ENCODE measurements around the gene PSMC6.
A peak's percentile ranks its signal among the peaks of the same experiment; 100 is the strongest.

The PSMC6 gene

DNA sequence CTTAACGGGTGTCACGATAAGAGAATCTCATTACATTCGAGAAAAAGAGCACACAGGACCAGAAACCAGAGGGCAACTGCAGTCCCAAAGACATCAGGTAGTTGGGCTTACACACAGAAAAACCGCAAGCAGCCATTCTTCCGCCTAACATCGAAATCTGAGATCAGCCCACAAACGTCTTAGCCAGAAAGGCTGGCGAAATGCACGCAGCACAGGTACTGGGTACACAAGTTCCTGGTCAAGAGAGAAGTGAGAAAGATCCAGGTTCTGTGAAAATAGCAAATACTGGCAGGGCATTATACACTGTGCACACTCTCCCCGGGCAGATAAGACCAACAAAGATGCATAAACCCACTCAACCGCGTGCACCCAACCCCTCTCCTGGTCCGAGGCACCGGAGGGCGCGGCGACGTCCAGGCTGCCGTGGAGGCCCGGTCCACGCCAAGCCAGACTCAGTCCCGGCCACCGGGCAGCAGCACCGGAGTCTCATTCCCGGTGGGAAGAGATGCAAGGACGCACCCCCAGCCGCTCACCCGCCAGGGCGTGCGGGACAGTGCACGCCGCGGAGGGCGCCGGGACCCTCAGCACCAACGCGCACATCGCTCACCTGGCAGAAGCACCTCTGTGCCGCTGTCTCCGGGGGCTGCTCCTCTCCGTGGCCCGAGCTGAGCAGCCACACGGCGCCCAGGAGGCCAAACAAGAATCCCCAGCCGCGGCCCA lies 12.1 kb upstream of the PSMC6 start:
- TF ChIP-seq, protein P1, sequence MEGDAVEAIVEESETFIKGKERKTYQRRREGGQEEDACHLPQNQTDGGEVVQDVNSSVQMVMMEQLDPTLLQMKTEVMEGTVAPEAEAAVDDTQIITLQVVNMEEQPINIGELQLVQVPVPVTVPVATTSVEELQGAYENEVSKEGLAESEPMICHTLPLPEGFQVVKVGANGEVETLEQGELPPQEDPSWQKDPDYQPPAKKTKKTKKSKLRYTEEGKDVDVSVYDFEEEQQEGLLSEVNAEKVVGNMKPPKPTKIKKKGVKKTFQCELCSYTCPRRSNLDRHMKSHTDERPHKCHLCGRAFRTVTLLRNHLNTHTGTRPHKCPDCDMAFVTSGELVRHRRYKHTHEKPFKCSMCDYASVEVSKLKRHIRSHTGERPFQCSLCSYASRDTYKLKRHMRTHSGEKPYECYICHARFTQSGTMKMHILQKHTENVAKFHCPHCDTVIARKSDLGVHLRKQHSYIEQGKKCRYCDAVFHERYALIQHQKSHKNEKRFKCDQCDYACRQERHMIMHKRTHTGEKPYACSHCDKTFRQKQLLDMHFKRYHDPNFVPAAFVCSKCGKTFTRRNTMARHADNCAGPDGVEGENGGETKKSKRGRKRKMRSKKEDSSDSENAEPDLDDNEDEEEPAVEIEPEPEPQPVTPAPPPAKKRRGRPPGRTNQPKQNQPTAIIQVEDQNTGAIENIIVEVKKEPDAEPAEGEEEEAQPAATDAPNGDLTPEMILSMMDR (IDR thresholded peaks at IDR 0.05; ENCODE audit: insufficient read depth, low read depth, low read length, missing control alignments) = no peak
- peak; percentile 71 for DNase-seq (ENCODE audit: low read depth)
- H3K4me3 ChIP-seq (ENCODE audit: low read length) = peak overlapping the region; percentile 94

DNA sequence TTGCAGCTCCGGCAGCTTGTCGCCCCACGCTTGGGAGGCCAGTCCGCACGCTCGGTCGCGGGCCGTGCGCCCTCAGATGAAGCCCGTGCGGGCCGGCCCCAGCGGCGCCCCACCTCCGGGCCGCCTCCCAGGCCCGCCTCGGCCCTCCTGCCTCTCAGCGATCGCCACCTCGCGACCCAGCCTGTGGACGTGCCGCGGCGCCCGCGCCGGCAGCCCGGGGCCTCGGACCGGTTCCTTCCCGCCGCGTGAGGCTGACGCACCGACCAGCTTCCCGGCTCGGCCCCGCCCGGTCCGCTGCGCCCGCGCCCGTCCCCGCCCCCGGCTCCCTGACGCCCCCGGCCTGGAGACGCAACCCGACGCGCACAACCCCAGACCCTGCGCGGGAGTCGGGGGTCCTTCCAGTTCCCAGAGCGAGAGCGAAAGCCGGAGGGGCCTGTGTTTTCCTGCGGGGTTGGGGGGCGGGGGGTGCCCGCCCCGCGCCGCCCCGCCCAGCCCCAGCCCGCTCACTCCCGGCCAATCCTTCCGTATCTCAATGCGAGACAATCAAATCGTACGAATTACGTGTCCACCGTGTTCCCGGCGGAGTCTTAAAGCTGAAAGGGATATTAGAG lies 11.4 kb upstream of the PSMC6 start, which contains the start of gene ERO1A:
TSS of gene ERO1A (minus strand) at position 78 of the 611 bp plus-strand sequence. CDS start at position 1, 77 bp downstream.
- TF ChIP-seq, protein P1 (IDR thresholded peaks at IDR 0.05; ENCODE audit: insufficient read depth, low read depth, low read length, missing control alignments) = no peak
- DNase-seq (ENCODE audit: low read depth) = peak; percentile 94
- H3K4me3 ChIP-seq (ENCODE audit: low read length) = peak within 1 kb of the TSS; percentile 94

DNA sequence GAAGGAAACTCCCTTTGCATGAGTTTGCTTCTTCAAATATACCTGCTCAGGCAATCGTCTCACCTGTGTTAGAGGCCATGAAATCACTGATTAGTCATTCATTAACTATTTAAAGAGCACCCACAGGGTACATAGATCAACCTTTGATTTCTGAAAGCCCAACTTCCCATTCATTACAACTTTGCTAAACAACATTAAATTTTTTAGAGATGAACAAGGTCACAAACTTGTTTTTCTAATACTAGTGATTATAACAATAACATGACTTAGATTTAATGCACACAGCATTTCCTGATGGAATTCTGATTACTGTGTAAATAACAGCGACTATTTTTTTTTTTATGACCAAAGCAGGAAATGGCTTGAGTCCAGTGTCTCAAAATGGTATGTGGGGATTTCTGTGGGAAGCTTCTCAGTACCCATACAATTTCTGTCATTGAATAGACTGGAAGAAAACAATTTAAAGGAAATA lies 6.3 kb upstream of the PSMC6 start:
- TF ChIP-seq, protein P1 (IDR thresholded peaks at IDR 0.05; ENCODE audit: insufficient read depth, low read depth, low read length, missing control alignments) = no peak
- DNase-seq (ENCODE audit: low read depth) = peak; percentile 94
- H3K4me3 ChIP-seq (ENCODE audit: low read length) = no peak overlapping the region

DNA sequence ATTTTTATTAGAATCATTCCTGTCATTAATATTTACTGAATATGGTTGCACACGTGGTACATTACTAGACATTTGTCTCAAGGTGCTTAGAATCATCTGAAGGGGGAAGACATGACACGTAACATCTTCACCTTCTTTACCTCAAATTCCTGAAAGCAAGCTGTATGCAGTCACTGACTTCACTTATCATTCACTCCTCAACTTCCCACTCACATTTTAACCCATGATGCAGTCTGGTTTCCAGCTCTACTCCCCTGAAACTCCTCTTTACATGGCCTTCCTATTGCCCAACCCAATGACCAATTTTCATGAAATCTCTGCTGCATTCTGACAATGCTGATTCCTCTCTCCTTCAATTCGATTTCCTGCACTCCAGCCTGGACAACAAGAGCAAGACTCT lies 5.8 kb upstream of the PSMC6 start:
- no peak overlapping the region for H3K4me3 ChIP-seq (ENCODE audit: low read length)
- TF ChIP-seq, protein P1 (IDR thresholded peaks at IDR 0.05; ENCODE audit: insufficient read depth, low read depth, low read length, missing control alignments) = no peak
- DNase-seq (ENCODE audit: low read depth) = peak; percentile 89

DNA sequence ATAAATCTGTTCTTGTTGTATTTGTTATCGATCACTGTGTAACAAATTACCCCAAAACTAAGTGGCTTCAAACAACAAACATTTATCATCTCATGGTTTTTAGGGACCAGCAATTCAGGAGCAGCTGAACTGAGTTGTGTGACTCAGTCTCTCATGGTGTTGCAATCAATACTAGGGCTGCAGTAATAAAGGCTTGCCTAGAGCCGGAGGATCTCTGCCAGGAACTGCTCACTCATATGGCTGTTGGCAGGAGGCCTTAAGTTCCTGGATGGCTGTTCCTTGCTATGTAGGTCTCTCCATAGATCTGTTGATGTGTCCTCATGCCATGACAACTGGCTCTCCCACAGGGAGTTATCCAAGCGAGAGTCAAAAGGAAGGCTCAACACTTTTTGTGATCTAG lies 3.8 kb upstream of the PSMC6 start:
- peak; percentile 98 for DNase-seq (ENCODE audit: low read depth)
- TF ChIP-seq, protein P1 (IDR thresholded peaks at IDR 0.05; ENCODE audit: insufficient read depth, low read depth, low read length, missing control alignments) = no peak
- no peak overlapping the region for H3K4me3 ChIP-seq (ENCODE audit: low read length)

DNA sequence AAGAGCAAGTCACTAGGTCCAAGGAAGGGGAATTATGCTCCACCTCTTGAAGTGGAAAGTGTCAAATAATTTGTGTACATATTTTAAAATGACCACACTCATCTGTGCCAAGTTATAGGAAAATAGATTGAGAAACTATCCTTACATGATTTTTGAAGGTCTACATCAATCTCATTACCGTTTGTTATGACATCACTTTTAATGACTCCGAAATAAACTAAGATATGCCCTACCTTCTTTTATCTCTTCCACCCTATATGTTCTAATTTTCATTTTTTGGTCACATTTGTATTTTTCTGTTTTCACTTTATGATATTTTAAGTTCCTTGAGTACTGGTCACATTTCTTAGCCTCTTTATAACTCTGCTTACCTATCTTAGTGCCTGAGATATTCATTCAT lies 3.3 kb upstream of the PSMC6 start:
- H3K4me3 ChIP-seq (ENCODE audit: low read length) = no peak overlapping the region
- TF ChIP-seq, protein P1 (IDR thresholded peaks at IDR 0.05; ENCODE audit: insufficient read depth, low read depth, low read length, missing control alignments) = no peak
- DNase-seq (ENCODE audit: low read depth) = no peak

Data from epithelial cell of esophagus (primary cell).